PC-9 (cell line): ENCODE data around the gene CCDC85C. TPM values are rescaled to one million over a fixed set of nuclear protein-coding genes. Genes with fewer than 3 reads are reported as not detected.

Experiments used
- BruUV-seq: library from RNA; stranded (reverse); fragments of 400-500 nt; replicated peaks from 2 replicates; lab custom pipeline; 2021; lab: Mats Ljungman, UMichigan
- CTCF ChIA-PET: fragments of 300-600 bp; sonication (Branson Sonifier 250); formaldehyde crosslinking; loops from one replicate; lab custom pipeline; 2022; ENCODE audit warnings: antibody characterized with exemption; lab: Charles Lee
- POLR2A ChIA-PET: fragments of 300-600 bp; sonication (Branson Sonifier 250); formaldehyde crosslinking; loops from one replicate; lab custom pipeline; 2022; ENCODE audit warnings: antibody characterized with exemption; ENCODE audit not compliant: unreplicated experiment; lab: Charles Lee
- DNase-seq, 2 experiments: peaks; one replicate each; pipeline versions ENCODE4 v3.0.0 to v3.0.0-alpha.2; 2015 to 2022; ENCODE audit warnings: mixed read lengths in 1 of 2
- H2AFZ ChIP-seq: fragments of 200-600 bp; sonication (generic); 2 replicates; pipeline ENCODE4 v1.8.1; 2017; ENCODE audit warnings: antibody characterized with exemption
- H3F3A ChIP-seq: fragments of 200-600 bp; sonication (generic); 2 replicates; pipeline ENCODE4 v1.8.1; 2017; ENCODE audit warnings: antibody characterized with exemption, mild to moderate bottlenecking, low read depth; ENCODE audit not compliant: insufficient read depth
- H3K27ac ChIP-seq: fragments of 200-600 bp; sonication (generic); 2 replicates; pipeline ENCODE4 v1.6.1; 2016; ENCODE audit warnings: mixed run types
- H3K27me3 ChIP-seq: fragments of 200-600 bp; sonication (generic); 2 replicates; pipeline ENCODE4 v1.6.1; 2016; ENCODE audit warnings: low read depth, mixed run types; ENCODE audit not compliant: insufficient read depth
- H3K36me3 ChIP-seq: fragments of 200-600 bp; sonication (generic); 2 replicates; pipeline ENCODE4 v1.6.1; 2016; ENCODE audit warnings: low read depth, mixed run types
- H3K4me1 ChIP-seq: fragments of 200-600 bp; sonication (generic); replicated peaks from 2 replicates; pipeline ENCODE4 v1.6.1; 2016; ENCODE audit warnings: mixed run types; ENCODE audit not compliant: insufficient read depth
- H3K4me2 ChIP-seq: fragments of 200-600 bp; sonication (generic); 2 replicates; pipeline ENCODE4 v1.6.1; 2017; ENCODE audit warnings: mixed run types
- H3K4me3 ChIP-seq: fragments of 200-600 bp; sonication (generic); 2 replicates; pipeline ENCODE4 v1.6.1; 2016; ENCODE audit warnings: mixed run types
- H3K79me2 ChIP-seq: fragments of 200-600 bp; sonication (generic); 2 replicates; pipeline ENCODE4 v1.6.1; 2017; ENCODE audit warnings: low read depth, mixed run types
- H3K9me2 ChIP-seq: fragments of 200-600 bp; sonication (generic); 2 replicates; pipeline ENCODE4 v1.8.1; 2017; ENCODE audit warnings: mild to moderate bottlenecking; ENCODE audit not compliant: insufficient read depth
- H3K9me3 ChIP-seq: fragments of 200-600 bp; sonication (generic); 2 replicates; pipeline ENCODE4 v1.8.1; 2016; ENCODE audit warnings: low read depth; ENCODE audit not compliant: insufficient read depth
- H4K20me1 ChIP-seq: fragments of 200-600 bp; sonication (generic); 2 replicates; pipeline ENCODE4 v1.8.1; 2017; ENCODE audit not compliant: insufficient read depth
- EZH2 ChIP-seq: fragments of 200-600 bp; sonication (generic); IDR thresholded peaks from 2 replicates; pipeline ENCODE4 v1.8.0; 2017; ENCODE audit warnings: antibody characterized with exemption, low read depth
- intact Hi-C: fragments of 100-400 bp; cut with micrococcal nuclease; formaldehyde crosslinking; loops from one replicate; pipeline ENCODE4 v1.10.0; 2022; ENCODE audit not compliant: unreplicated experiment
- total RNA-seq: library from RNA; stranded (reverse); gene quantifications from 2 replicates; pipeline ENCODE4 v1.2.3, GENCODE V29; 2021
- TF ChIP-seq, protein P1 (sequence below): fragments of 200-600 bp; sonication (generic); conservative IDR thresholded peaks from 2 replicates; pipeline ENCODE4 v1.6.1; 2017; ENCODE audit warnings: mixed run types, antibody characterized with exemption, mild to moderate bottlenecking, moderate library complexity

CCDC85C gene
- total RNA-seq, 1 experiment from 2014 or later = 21.2 TPM

DNA sequence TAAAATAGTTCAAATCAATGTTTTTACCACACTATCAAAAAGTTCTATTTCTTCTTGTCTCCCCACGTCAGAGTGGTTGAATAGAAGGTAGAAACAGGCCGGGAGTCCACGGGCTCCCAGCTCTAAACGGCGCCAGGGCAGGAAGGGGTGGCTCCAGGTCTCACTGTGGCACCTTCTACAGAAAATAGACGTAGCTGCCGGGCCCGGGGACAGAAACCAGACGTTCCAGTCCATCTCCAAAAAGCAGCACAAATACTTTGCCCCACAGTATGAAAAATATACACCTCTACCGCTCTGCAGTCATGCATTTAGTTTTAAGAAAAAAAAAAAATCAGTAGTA is 91.9 kb downstream of the CCDC85C start:
- Histone ChIP-seq H3K4me2 (no peak overlapping the region), H4K20me1 (no peaks in the 10 kb centered on the region), H3F3A (no peaks in the 10 kb centered on the region), H3K27ac (no peak overlapping the region), H3K79me2 (no peaks in the 10 kb centered on the region), H3K9me2 (no peaks in the 10 kb centered on the region), H3K27me3 (no peaks in the 10 kb centered on the region), H3K9me3 (no peaks in the 10 kb centered on the region), H3K36me3 (no peaks in the 10 kb centered on the region), H2AFZ (no peak overlapping the region), H3K4me3 (no peak overlapping the region), H3K4me1 (no peaks in the 10 kb centered on the region)
- intact Hi-C loops = no loop called here
- no peak for DNase-seq
- BruUV-seq = no TSS peak
- TF ChIP-seq EZH2 = no peak
- TF ChIP-seq, protein P1, sequence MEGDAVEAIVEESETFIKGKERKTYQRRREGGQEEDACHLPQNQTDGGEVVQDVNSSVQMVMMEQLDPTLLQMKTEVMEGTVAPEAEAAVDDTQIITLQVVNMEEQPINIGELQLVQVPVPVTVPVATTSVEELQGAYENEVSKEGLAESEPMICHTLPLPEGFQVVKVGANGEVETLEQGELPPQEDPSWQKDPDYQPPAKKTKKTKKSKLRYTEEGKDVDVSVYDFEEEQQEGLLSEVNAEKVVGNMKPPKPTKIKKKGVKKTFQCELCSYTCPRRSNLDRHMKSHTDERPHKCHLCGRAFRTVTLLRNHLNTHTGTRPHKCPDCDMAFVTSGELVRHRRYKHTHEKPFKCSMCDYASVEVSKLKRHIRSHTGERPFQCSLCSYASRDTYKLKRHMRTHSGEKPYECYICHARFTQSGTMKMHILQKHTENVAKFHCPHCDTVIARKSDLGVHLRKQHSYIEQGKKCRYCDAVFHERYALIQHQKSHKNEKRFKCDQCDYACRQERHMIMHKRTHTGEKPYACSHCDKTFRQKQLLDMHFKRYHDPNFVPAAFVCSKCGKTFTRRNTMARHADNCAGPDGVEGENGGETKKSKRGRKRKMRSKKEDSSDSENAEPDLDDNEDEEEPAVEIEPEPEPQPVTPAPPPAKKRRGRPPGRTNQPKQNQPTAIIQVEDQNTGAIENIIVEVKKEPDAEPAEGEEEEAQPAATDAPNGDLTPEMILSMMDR = no peak
- CTCF ChIA-PET = no interaction called here
- POLR2A ChIA-PET = no interaction called here

GRCh38 chr14:99511421-99512109 is 92.4 kb downstream of the CCDC85C start:
- Histone ChIP-seq H3K4me3 (no peak overlapping the region), H3K27ac (no peak overlapping the region), H3F3A (no peaks in the 10 kb centered on the region), H3K4me1 (no peaks in the 10 kb centered on the region), H4K20me1 (no peaks in the 10 kb centered on the region), H3K9me3 (no peaks in the 10 kb centered on the region), H2AFZ (no peak overlapping the region), H3K79me2 (no peaks in the 10 kb centered on the region), H3K9me2 (no peaks in the 10 kb centered on the region), H3K36me3 (no peaks in the 10 kb centered on the region), H3K27me3 (no peaks in the 10 kb centered on the region), H3K4me2 (no peak overlapping the region)
- intact Hi-C loops = no loop called here
- TF ChIP-seq, protein P1 = no peak
- TF ChIP-seq EZH2 = no peak
- no peak for DNase-seq
- no TSS peak for BruUV-seq
- CTCF ChIA-PET = no interaction called here
- POLR2A ChIA-PET = no interaction called here

DNA sequence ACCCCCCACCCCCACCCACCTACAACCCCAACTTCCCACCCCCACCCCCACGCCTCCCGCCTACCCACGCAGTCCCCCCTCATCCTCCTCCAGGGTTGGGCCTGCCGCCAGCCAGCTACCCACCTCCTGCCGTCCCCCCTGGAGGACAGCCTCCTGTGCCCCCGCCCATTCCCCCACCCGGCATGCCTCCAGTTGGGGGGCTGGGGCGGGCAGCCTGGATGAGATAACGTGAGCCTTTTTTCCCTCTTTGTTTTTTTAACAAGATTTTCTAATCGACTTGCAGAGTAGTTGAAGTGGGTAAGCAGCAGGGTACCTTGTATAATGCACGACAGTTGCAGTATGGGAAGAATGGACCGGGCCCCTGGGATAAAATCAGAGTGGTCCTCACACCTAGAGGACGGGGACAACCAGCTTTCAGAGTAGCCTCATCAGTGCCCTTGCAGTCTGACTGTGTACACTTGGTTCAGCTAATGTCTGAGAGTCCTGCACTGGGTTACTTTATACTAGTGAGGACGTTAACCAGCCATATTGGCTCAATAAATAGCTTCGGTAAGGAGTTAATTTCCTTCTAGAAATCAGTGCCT is 93.4 kb downstream of the CCDC85C start:
- no peaks in the 10 kb centered on the region for H3K79me2 ChIP-seq
- no peak overlapping the region for H3K27ac ChIP-seq
- H3K4me2 ChIP-seq = no peak overlapping the region
- H3F3A ChIP-seq = no peaks in the 10 kb centered on the region
- TF ChIP-seq, protein P1 = no peak
- no peak for TF ChIP-seq EZH2
- no peaks in the 10 kb centered on the region for H3K36me3 ChIP-seq
- intact Hi-C loops = no loop called here
- POLR2A ChIA-PET = no interaction called here
- no TSS peak for BruUV-seq
- no peaks in the 10 kb centered on the region for H3K9me3 ChIP-seq
- H4K20me1 ChIP-seq = no peaks in the 10 kb centered on the region
- no peak overlapping the region for H2AFZ ChIP-seq
- H3K27me3 ChIP-seq = no peaks in the 10 kb centered on the region
- CTCF ChIA-PET = no interaction called here
- DNase-seq = no peak
- H3K9me2 ChIP-seq = no peaks in the 10 kb centered on the region
- H3K4me3 ChIP-seq = no peak overlapping the region
- H3K4me1 ChIP-seq = no peaks in the 10 kb centered on the region
